ENCODE measurements around the gene FRMD4A. TPM values are rescaled to one million over a fixed set of nuclear protein-coding genes. Genes with fewer than 3 reads are reported as not detected.

FRMD4A gene
- total RNA-seq, 2 experiments from 2014 or later: 0.17 TPM; not detected in 1

DNA sequence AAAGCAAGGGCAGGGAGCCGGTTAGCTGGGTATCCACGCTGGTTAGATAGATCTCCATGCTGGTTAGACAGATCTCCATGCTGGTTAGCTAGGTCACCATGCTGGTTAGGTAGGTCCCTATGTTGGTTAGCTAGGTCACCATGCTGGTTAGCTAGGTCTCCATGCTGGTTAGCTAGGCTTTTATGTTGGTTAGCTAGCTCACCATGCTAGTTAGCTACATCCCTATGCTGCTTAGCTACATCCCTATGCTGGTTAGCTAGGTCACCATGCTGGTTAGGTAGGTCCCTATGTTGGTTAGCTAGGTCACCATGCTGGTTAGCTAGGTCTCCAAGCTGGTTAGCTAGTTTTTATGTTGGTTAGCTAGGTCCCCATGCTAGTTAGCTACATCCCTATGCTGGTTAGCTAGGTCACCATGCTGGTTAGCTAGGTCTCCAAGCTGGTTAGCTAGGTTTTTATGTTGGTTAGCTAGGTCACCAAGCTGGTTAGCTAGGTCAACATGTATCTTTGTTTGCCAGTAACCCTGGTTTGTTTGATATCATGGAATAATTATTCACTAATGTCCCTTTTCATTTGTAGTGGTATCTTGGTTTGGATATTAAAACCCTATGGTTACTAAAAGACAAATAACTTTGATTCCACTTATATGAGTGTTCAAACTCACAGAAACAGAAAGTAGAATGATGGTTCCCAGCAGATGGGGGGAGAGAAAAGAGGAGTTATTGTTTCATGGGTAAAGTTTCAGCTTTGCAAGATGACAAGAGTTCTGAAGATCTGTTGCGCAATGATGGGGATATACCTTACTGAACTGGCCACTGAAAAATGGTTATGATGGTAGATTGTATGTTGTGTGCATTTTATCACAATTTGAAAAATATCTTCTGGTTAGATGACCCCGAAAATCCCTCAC is 607.7 kb downstream of the FRMD4A start:
- Histone ChIP-seq H2AFZ (ENCODE audit: low read length) (no peak overlapping the region), H4K20me1 (ENCODE audit: insufficient read depth, low read length) (no peaks in the 10 kb centered on the region), H3K79me2 (ENCODE audit: insufficient read depth, low read depth, low read length) (no peaks in the 10 kb centered on the region), H3K4me1 (ENCODE audit: insufficient read depth, low read length, poor library complexity, severe bottlenecking) (no peaks in the 10 kb centered on the region), H3K9me3 (ENCODE audit: low read length) (no peaks in the 10 kb centered on the region), H3K27ac (ENCODE audit: low read depth, low read length, poor library complexity, severe bottlenecking) (no peak overlapping the region), H3K4me2 (ENCODE audit: low read length) (no peak overlapping the region), H3K36me3 (ENCODE audit: insufficient read depth, low read length) (no peaks in the 10 kb centered on the region), H3K9me2 (ENCODE audit: insufficient read depth, low read length) (no peaks in the 10 kb centered on the region), H3K4me3 (ENCODE audit: low read depth, low read length, poor library complexity, severe bottlenecking) (no peak overlapping the region)
- intact Hi-C loops (cut with micrococcal nuclease; ENCODE audit: unreplicated experiment): no loop called here
- TF ChIP-seq, protein P1, sequence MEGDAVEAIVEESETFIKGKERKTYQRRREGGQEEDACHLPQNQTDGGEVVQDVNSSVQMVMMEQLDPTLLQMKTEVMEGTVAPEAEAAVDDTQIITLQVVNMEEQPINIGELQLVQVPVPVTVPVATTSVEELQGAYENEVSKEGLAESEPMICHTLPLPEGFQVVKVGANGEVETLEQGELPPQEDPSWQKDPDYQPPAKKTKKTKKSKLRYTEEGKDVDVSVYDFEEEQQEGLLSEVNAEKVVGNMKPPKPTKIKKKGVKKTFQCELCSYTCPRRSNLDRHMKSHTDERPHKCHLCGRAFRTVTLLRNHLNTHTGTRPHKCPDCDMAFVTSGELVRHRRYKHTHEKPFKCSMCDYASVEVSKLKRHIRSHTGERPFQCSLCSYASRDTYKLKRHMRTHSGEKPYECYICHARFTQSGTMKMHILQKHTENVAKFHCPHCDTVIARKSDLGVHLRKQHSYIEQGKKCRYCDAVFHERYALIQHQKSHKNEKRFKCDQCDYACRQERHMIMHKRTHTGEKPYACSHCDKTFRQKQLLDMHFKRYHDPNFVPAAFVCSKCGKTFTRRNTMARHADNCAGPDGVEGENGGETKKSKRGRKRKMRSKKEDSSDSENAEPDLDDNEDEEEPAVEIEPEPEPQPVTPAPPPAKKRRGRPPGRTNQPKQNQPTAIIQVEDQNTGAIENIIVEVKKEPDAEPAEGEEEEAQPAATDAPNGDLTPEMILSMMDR (conservative IDR thresholded peaks at IDR 0.05; ENCODE audit: low read length): no peak
- TF ChIP-seq EZH2phosphoT487 (IDR thresholded peaks at IDR 0.05; ENCODE audit: borderline replicate concordance, low read depth, low read length): no peak
- ChIA-PET CTCF (ENCODE audit: unreplicated experiment) (no interaction called here), POLR2A (interaction anchor here (0.7 to 2.4 kb wide), 4 partner anchors 8 to 16 kb away, joined by 3 to 7 read pairs (median 3); no protein-coding TSS in a partner anchor)
- DNase-seq (ENCODE audit: low spot score): no peak
- no TSS peak for BruUV-seq (replicated peaks)

DNA sequence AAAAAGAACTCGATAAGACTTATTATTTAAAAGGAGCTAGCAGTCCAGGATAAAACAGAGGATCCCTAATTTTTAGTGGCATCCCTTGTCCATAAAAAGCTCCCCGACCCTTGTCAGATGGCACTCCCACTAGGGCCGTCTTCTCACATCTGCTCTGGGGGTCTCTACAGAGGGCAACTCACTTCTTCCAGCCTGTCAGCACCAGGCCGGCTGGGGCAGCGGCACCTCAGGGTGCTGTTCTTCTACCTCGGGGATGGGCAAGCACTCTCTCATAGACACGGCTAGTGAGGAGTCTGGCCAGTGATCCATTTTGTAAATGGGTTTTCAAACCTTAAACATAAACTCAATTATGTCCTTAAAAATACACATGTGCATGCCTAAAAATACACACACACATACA is 609.2 kb downstream of the FRMD4A start:
- DNase-seq (ENCODE audit: low spot score): no peak
- no peaks in the 10 kb centered on the region for H3K9me2 ChIP-seq (ENCODE audit: insufficient read depth, low read length)
- no peaks in the 10 kb centered on the region for H4K20me1 ChIP-seq (ENCODE audit: insufficient read depth, low read length)
- no peaks in the 10 kb centered on the region for H3K36me3 ChIP-seq (ENCODE audit: insufficient read depth, low read length)
- ChIA-PET CTCF (ENCODE audit: unreplicated experiment) (interaction anchor here (0.6 kb wide), 1 partner anchor 40 kb away, joined by 3 read pairs; no protein-coding TSS in a partner anchor), POLR2A (interaction anchor here (0.7 kb wide), 1 partner anchor 37 kb away, joined by 3 read pairs; no protein-coding TSS in a partner anchor)
- H3K4me3 ChIP-seq (ENCODE audit: low read depth, low read length, poor library complexity, severe bottlenecking): no peak overlapping the region
- no peaks in the 10 kb centered on the region for H3K4me1 ChIP-seq (ENCODE audit: insufficient read depth, low read length, poor library complexity, severe bottlenecking)
- no peak overlapping the region for H3K27ac ChIP-seq (ENCODE audit: low read depth, low read length, poor library complexity, severe bottlenecking)
- no peaks in the 10 kb centered on the region for H3K79me2 ChIP-seq (ENCODE audit: insufficient read depth, low read depth, low read length)
- no peak overlapping the region for H3K4me2 ChIP-seq (ENCODE audit: low read length)
- H3K9me3 ChIP-seq (ENCODE audit: low read length): no peaks in the 10 kb centered on the region
- TF ChIP-seq EZH2phosphoT487 (IDR thresholded peaks at IDR 0.05; ENCODE audit: borderline replicate concordance, low read depth, low read length): no peak
- TF ChIP-seq, protein P1 (conservative IDR thresholded peaks at IDR 0.05; ENCODE audit: low read length): no peak
- intact Hi-C loops (cut with micrococcal nuclease; ENCODE audit: unreplicated experiment): no loop called here
- BruUV-seq (replicated peaks): no TSS peak
- no peak overlapping the region for H2AFZ ChIP-seq (ENCODE audit: low read length)

DNA sequence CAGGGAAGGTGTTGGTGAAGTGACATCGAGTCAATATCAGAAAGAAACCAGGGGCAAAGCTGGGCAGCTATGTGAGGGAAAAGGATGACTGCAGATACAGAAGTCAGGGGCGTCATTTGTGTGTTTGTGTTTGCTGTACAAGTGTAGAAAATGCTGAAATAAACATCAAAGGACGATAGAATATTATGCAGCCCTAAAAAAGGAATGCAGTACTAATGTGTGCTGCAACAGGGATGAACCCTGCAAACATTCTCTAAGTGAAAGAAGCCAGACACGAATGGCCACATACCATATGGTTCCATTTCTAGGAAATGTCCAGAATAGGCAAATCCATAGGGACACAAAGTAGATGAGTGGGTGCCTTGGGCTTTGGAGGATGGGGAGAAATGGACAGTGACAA is 610.0 kb downstream of the FRMD4A start:
- no TSS peak for BruUV-seq (replicated peaks)
- ChIA-PET CTCF (ENCODE audit: unreplicated experiment) (no interaction called here), POLR2A (no interaction called here)
- Histone ChIP-seq H4K20me1 (ENCODE audit: insufficient read depth, low read length) (no peaks in the 10 kb centered on the region), H3K4me3 (ENCODE audit: low read depth, low read length, poor library complexity, severe bottlenecking) (no peak overlapping the region), H2AFZ (ENCODE audit: low read length) (no peak overlapping the region), H3K9me2 (ENCODE audit: insufficient read depth, low read length) (no peaks in the 10 kb centered on the region), H3K4me2 (ENCODE audit: low read length) (no peak overlapping the region), H3K4me1 (ENCODE audit: insufficient read depth, low read length, poor library complexity, severe bottlenecking) (no peaks in the 10 kb centered on the region), H3K36me3 (ENCODE audit: insufficient read depth, low read length) (no peaks in the 10 kb centered on the region), H3K9me3 (ENCODE audit: low read length) (no peaks in the 10 kb centered on the region), H3K79me2 (ENCODE audit: insufficient read depth, low read depth, low read length) (no peaks in the 10 kb centered on the region), H3K27ac (ENCODE audit: low read depth, low read length, poor library complexity, severe bottlenecking) (no peak overlapping the region)
- DNase-seq (ENCODE audit: low spot score): no peak
- TF ChIP-seq EZH2phosphoT487 (IDR thresholded peaks at IDR 0.05; ENCODE audit: borderline replicate concordance, low read depth, low read length): no peak
- TF ChIP-seq, protein P1 (conservative IDR thresholded peaks at IDR 0.05; ENCODE audit: low read length): no peak
- intact Hi-C loops (cut with micrococcal nuclease; ENCODE audit: unreplicated experiment): no loop called here
